Measurements from ENCODE around the gene APP. TPM values are rescaled to one million over a fixed set of nuclear protein-coding genes. Genes with fewer than 3 reads are reported as not detected.
"Not testable (repeated sequence)": the region's sequence is repeated elsewhere in the genome, so short reads cannot be mapped to it uniquely, and the experiment has no call there.

The APP gene
- total RNA-seq, 1 experiment from 2014 or later: 531 TPM

GRCh38 chr21:26013970-26014369 lies 156.6 kb downstream of the APP start:
- H3K27me3 ChIP-seq (replicated peaks; ENCODE audit: insufficient read depth, low read depth, low read length, poor library complexity): no peaks in the 10 kb centered on the region
- DNase-seq (ENCODE audit: low spot score): no peak
- peaks cover 9% of the 10 kb centered on the region for H3K4me1 ChIP-seq (ENCODE audit: insufficient read depth, low read length, poor library complexity, severe bottlenecking)
- CTCF ChIA-PET: no interaction called here
- no peak overlapping the region for H3K27ac ChIP-seq (ENCODE audit: low read depth, low read length, poor library complexity, severe bottlenecking)
- H3K4me3 ChIP-seq (ENCODE audit: low read depth, low read length, poor library complexity, severe bottlenecking): no peak overlapping the region
- intact Hi-C loops (cut with micrococcal nuclease; ENCODE audit: unreplicated experiment): loop anchor here (10.0 kb wide), 1 partner anchor 109 kb away; no protein-coding TSS in a partner anchor
- TF ChIP-seq EZH2 (IDR thresholded peaks at IDR 0.05; ENCODE audit: borderline replicate concordance, low read depth, low read length, poor library complexity, severe bottlenecking): no peak
- TF ChIP-seq CTCF (conservative IDR thresholded peaks at IDR 0.05; ENCODE audit: low read depth, low read length): no peak
- H3K36me3 ChIP-seq (ENCODE audit: insufficient read depth, low read length, poor library complexity, severe bottlenecking): peaks cover 3% of the 10 kb centered on the region
- H3K9me3 ChIP-seq (ENCODE audit: low read depth, low read length, poor library complexity, severe bottlenecking): no peaks in the 10 kb centered on the region
- POLR2A ChIA-PET (ENCODE audit: low non-redundant PET): no interaction called here
- BruUV-seq (replicated peaks): no TSS peak

- H3K36me3 ChIP-seq (ENCODE audit: insufficient read depth, low read length, poor library complexity, severe bottlenecking); BruUV-seq (replicated peaks); H3K27ac ChIP-seq (ENCODE audit: low read depth, low read length, poor library complexity, severe bottlenecking); H3K4me3 ChIP-seq (ENCODE audit: low read depth, low read length, poor library complexity, severe bottlenecking); POLR2A ChIA-PET (ENCODE audit: low non-redundant PET); CTCF ChIA-PET; H3K9me3 ChIP-seq (ENCODE audit: low read depth, low read length, poor library complexity, severe bottlenecking); H3K27me3 ChIP-seq (replicated peaks; ENCODE audit: insufficient read depth, low read depth, low read length, poor library complexity); DNase-seq (ENCODE audit: low spot score): not testable (repeated sequence)
- H3K4me1 ChIP-seq (ENCODE audit: insufficient read depth, low read length, poor library complexity, severe bottlenecking): peaks cover 24% of the 10 kb centered on the region
- intact Hi-C loops (cut with micrococcal nuclease; ENCODE audit: unreplicated experiment): loop anchor here (10.0 kb wide), 1 partner anchor 108 kb away; no protein-coding TSS in a partner anchor
Observed at GRCh38 chr21:26012482-26012881, 158.1 kb downstream of the APP start.

- ChIA-PET CTCF (no interaction called here), POLR2A (ENCODE audit: low non-redundant PET) (interaction anchor here (0.5 to 0.7 kb wide), 2 partner anchors 9 to 86 kb away, joined by 3 to 11 read pairs; no protein-coding TSS in a partner anchor)
- no peaks in the 10 kb centered on the region for H3K9me3 ChIP-seq (ENCODE audit: low read depth, low read length, poor library complexity, severe bottlenecking)
- no peaks in the 10 kb centered on the region for H3K36me3 ChIP-seq (ENCODE audit: insufficient read depth, low read length, poor library complexity, severe bottlenecking)
- H3K4me1 ChIP-seq (ENCODE audit: insufficient read depth, low read length, poor library complexity, severe bottlenecking): peaks cover 33% of the 10 kb centered on the region
- TF ChIP-seq CTCF (conservative IDR thresholded peaks at IDR 0.05; ENCODE audit: low read depth, low read length) (peak; percentile 32; the same call in 1 of the 2 replicates), EZH2 (IDR thresholded peaks at IDR 0.05; ENCODE audit: borderline replicate concordance, low read depth, low read length, poor library complexity, severe bottlenecking) (no peak)
- intact Hi-C loops (cut with micrococcal nuclease; ENCODE audit: unreplicated experiment): loop anchor here (10.0 kb wide), 1 partner anchor 107 kb away; no protein-coding TSS in a partner anchor
- no TSS peak for BruUV-seq (replicated peaks)
- no peaks in the 10 kb centered on the region for H3K27me3 ChIP-seq (replicated peaks; ENCODE audit: insufficient read depth, low read depth, low read length, poor library complexity)
- H3K4me3 ChIP-seq (ENCODE audit: low read depth, low read length, poor library complexity, severe bottlenecking): no peak overlapping the region
- peak; percentile 49 for DNase-seq (ENCODE audit: low spot score)
- H3K27ac ChIP-seq (ENCODE audit: low read depth, low read length, poor library complexity, severe bottlenecking): no peak overlapping the region
Observed at GRCh38 chr21:26011292-26011940, 159.2 kb downstream of the APP start.

Measured in A673 (cell line).